HG03558 (cell line): ENCODE measurements around the gene CAAP1.
"Not testable (repeated sequence)": the region's sequence is repeated elsewhere in the genome, so short reads cannot be mapped to it uniquely, and the experiment has no call there.

Source experiments
- ATAC-seq: cut with Tn5 transposase; IDR thresholded peaks from one replicate; pipeline ENCODE4 v1.9.1; 2021; ENCODE audit warnings: moderate number of reproducible peaks; ENCODE audit not compliant: unreplicated experiment; ENCODE audit errors: extremely low read depth

Gene CAAP1

GRCh38 chr9:26892251-26893029, at the start of gene CAAP1:
TSS of gene CAAP1 (minus strand) at chr9:26892802. CDS start at chr9:26892715, 87 bp downstream.
- peak; percentile 87 for ATAC-seq

DNA sequence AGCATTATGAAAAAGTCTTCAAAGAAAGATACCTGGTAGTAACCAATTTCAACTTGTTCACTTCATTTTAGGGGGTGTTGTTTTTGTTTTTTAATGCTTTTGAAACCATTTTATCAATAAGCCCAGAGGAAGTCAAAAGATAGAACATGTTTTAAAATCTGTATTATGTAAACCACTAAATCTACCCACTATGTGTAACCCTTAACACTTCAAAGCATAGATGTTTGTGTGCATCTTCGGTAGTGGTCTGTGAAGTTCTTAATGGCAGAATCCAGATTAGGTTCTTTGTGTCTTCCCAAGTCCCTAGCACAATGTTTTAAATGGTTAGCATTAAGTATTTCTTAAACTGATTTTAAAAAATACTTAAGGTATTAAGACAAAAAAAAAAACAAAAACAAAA, 48.2 kb upstream of the CAAP1 start:
- ATAC-seq: no peak

- ATAC-seq: no peak
Observed at GRCh38 chr9:26939955-26940711, 47.5 kb upstream of the CAAP1 start.

DNA sequence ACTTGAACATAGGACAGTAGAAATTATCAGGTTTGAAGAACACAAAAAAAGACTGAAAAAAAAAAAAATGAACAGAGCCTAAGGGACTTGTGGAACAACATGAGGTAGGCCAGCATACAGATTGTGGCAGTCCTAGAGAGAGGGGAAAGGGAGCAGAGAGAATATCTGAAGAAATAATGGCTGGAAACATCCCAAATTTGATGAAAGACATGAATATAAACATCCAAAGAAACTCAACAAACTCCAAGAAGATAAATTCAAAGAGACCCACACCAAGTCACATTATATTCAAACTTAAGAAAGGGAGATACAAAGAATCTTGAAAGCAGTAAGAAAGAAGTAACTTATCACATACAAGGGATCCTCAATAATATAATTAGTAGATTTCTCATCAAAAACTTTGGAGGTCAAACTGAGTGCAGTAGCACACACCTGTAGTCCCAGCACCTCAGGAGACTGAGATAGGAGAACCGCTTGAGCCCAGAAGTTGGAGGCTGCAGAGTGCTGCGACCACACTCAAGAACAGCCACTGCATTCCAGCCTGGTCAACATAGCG, 45.3 kb upstream of the CAAP1 start:
- no peak for ATAC-seq

DNA sequence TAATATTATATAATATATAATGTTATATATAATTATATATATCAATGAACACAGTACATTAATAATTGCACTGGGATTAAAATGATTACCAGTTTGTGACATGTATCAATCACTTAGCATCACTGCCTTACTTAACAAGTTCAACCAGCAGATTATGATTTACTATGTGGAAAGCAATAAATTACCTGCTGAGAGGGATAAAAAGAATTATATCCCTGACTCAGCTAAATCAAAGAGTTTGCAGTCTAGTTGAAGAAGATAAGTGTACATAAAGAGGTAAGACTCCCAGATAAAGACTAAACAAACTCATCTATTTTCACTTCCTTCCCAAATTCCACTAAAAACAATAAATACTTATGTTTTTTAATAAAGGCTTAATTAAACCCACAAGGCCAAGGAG, 43.2 kb upstream of the CAAP1 start:
- ATAC-seq: no peak

DNA sequence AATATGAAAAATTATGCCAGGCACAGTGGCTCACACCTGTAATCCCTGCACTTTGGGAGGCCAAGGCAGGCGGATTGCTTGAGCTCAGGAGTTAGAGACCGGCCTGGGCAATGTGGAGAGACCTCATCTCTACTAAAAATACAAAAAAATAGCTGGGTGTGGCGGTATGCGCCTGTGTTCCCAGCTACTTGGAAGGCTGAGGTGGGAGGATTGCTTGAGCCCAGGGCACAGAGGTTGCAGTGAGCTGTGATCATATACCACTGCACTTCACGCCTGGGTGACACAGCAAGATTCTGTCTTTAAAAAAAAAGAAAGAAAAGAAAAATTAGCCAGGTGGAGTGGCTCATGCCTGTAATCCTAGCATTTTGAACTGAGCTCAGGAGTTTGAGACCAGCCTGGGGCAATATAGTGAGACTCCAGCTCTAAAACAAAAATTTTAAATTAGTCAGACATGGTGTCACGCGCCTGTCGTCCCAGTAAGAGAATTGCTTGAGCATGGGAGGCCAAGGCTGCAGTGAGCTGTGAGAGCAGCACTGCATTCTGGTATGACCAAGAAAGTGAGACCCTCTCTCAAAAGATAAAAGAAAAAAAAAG, 36.4 kb upstream of the CAAP1 start:
- ATAC-seq: no peak

GRCh38 chr9:26925609-26926008, 33.0 kb upstream of the CAAP1 start:
- ATAC-seq: no peak

GRCh38 chr9:26919698-26920097, 27.1 kb upstream of the CAAP1 start:
- no peak for ATAC-seq

- ATAC-seq: no peak
Observed at GRCh38 chr9:26913138-26913668, 20.6 kb upstream of the CAAP1 start.

DNA sequence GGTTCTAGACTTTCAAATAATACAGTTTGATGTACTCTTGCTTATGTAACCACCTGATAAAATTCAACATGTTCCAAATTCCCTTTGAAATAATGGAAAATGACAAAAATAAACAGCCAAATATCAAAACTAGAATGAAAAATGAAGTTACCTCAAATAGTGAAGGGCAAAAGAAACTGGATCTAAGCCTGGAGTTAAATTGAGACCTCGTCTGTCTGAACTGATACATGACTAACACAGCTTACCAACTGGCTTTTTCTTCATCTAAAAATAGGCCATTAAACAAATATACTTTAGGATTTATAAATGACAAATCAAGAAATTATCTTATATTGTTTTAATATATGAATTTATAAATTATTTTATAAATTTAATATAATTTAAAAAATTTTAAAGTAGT, 12.1 kb upstream of the CAAP1 start:
- ATAC-seq: no peak

- ATAC-seq: no peak
Observed at GRCh38 chr9:26904070-26904469, 11.5 kb upstream of the CAAP1 start.

GRCh38 chr9:26893030-26893676, 551 bp upstream of the CAAP1 start:
- ATAC-seq: no peak

DNA sequence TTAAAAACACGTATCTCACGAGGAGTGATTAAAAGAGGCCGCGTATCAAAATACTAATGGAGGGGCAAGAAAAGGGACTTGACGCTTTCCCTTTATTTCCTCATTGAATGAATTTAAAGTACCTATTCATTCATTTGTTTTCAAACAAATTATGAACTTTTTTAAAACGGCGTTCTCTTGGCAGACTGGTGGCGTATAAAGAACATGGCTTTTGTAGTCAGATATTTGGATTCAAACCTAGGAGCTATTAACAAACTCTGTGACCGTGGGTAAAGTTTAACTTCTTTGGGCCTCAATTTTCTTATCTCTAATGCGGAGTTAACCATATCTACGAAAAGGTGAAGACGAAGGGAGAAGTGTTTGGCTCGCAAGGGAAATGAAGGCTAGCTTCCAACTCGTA, 876 bp downstream of the CAAP1 start:
- no peak for ATAC-seq

GRCh38 chr9:26888271-26888670, 4.3 kb downstream of the CAAP1 start:
- ATAC-seq: no peak

- ATAC-seq: no peak
Observed at GRCh38 chr9:26882154-26882553, 10.4 kb downstream of the CAAP1 start.

GRCh38 chr9:26880262-26880661, 12.3 kb downstream of the CAAP1 start:
- no peak for ATAC-seq

GRCh38 chr9:26875155-26875554, 17.4 kb downstream of the CAAP1 start:
- not testable (repeated sequence) for ATAC-seq

DNA sequence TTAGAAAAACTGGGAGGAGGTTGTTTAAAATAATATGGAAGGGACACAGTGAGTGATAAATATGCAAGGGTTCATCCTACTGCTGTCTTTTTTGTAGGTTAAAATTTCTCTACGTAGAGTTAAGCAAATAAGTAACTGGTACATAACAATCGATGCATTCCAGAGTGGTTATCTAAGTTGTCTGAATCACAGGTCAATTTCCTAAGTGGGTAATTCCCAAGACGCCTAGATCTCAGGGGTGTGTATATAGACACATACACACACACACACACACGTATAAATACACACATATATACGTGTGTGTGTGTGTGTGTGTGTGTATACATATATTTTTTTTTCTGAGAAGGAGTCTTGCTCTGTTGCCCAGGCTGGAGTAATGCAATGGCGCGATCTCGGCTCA, 22.3 kb downstream of the CAAP1 start:
- ATAC-seq: no peak

DNA sequence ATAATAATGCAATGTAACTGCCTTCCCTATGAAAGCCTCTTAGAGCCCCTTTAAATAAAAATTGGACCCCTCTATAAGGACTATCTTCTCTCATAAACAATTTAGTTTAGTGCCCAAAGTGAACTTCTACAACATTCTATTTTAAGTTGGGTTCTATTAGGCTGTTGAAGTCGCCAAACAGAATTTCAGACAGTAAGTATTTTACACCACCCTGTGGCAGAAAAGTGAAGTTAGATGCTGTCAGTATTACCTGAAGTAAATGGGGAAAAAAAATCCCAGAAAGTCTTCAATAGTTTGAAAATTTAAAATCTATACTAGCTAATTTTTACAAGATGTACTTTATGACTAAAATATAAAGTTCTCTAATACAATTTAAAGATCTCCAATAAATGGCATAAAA, 29.5 kb downstream of the CAAP1 start:
- no peak for ATAC-seq

GRCh38 chr9:26856413-26857032, 36.1 kb downstream of the CAAP1 start:
- peak; percentile 65 for ATAC-seq
